Measurements from ENCODE around the gene SFXN5.

- no peak for TF ChIP-seq CTCF (IDR thresholded peaks at IDR 0.05; ENCODE audit: low read length)
- TF ChIP-seq EZH2 (IDR thresholded peaks at IDR 0.05; ENCODE audit: borderline replicate concordance, low read length) = no peak
Measured at GRCh38 chr2:72936660-72937355, 134.7 kb downstream of the SFXN5 start.
